K562 (cell line): ENCODE measurements around the gene ELAVL3. TPM values are rescaled to one million over a fixed set of nuclear protein-coding genes. Genes with fewer than 3 reads are reported as not detected.

Experiments used
- ATF1 ChIP-seq, 2 experiments: fragments of 450-650 bp in 1 of 2; IDR thresholded peaks; 2 replicates each; pipeline ENCODE4 v1.6.1; 2016; ENCODE audit warnings: missing compliant biosample characterization in 1 of 2, missing genetic modification characterization in 1 of 2
- ATF4 ChIP-seq: fragments of 450-650 bp; formaldehyde crosslinking; IDR thresholded peaks from 2 replicates; pipeline ENCODE4 v1.4.0; 2022; ENCODE audit warnings: mild to moderate bottlenecking, moderate library complexity
- BACH1 ChIP-seq: fragments of 200-800 bp; sonication (Bioruptor generic); IDR thresholded peaks from 2 replicates; pipeline ENCODE4 v1.6.1; 2016; ENCODE audit warnings: missing genetic modification characterization, missing compliant biosample characterization
- CC2D1A ChIP-seq: fragments of 450-650 bp; IDR thresholded peaks from 2 replicates; pipeline ENCODE4 v1.6.1; 2017; ENCODE audit warnings: mild to moderate bottlenecking
- FOXM1 ChIP-seq, 2 experiments: fragments of 450-650 bp in 1 of 2; sonication (generic) in 1 of 2; formaldehyde crosslinking in 1 of 2; IDR thresholded peaks; 2 replicates each; pipeline versions ENCODE4 v1.6.1 to v1.9.0; 2017 to 2022; ENCODE audit warnings: low read depth in 2 of 2, mild to moderate bottlenecking in 2 of 2, missing genetic modification reagents in 1 of 2, moderate library complexity in 1 of 2
- HEY1 ChIP-seq: fragments of 250-450 bp; sonication (Bioruptor Pico); IDR thresholded peaks from 2 replicates; pipeline ENCODE4 v1.5.0; 2020; ENCODE audit warnings: mild to moderate bottlenecking, moderate library complexity, borderline replicate concordance
- HNRNPUL1 ChIP-seq: fragments of 200-400 bp; formaldehyde crosslinking; IDR thresholded peaks from 2 replicates; pipeline ENCODE4 v1.6.1; 2017; ENCODE audit warnings: low read length
- KLF13 ChIP-seq: fragments of 450-650 bp; IDR thresholded peaks from 2 replicates; pipeline ENCODE4 v1.6.1; 2016; ENCODE audit warnings: missing genetic modification characterization, low read depth, mild to moderate bottlenecking, missing compliant biosample characterization, moderate library complexity, borderline replicate concordance
- MCM5 ChIP-seq: fragments of 450-650 bp; IDR thresholded peaks from 2 replicates; pipeline ENCODE4 v1.6.1; 2016; ENCODE audit warnings: low read depth
- NFIC ChIP-seq: fragments of 450-650 bp; IDR thresholded peaks from 2 replicates; pipeline ENCODE4 v1.6.1; 2017; ENCODE audit warnings: mild to moderate bottlenecking, inconsistent platforms
- NONO ChIP-seq, 2 experiments: fragments of 200-400 bp in 1 of 2; fragments of 450-650 bp in 1 of 2; formaldehyde crosslinking in 1 of 2; IDR thresholded peaks; 2 replicates each; pipeline ENCODE4 v1.6.1; 2017; ENCODE audit warnings: low read depth in 2 of 2, mild to moderate bottlenecking in 2 of 2, moderate library complexity in 2 of 2, low read length in 1 of 2
- NR2C1 ChIP-seq, 2 experiments: fragments of 450-650 bp; IDR thresholded peaks; 2 replicates each; pipeline ENCODE4 v1.6.1; 2017; ENCODE audit warnings: mild to moderate bottlenecking in 2 of 2, antibody characterized with exemption in 1 of 2, inconsistent platforms in 1 of 2, missing compliant biosample characterization in 1 of 2, missing genetic modification characterization in 1 of 2
- POLR2G ChIP-seq: fragments of 200-400 bp; formaldehyde crosslinking; IDR thresholded peaks from 2 replicates; pipeline ENCODE4 v1.6.1; 2017; ENCODE audit warnings: low read depth, mild to moderate bottlenecking, antibody characterized with exemption, low read length, moderate library complexity
- PRPF4 ChIP-seq: fragments of 200-400 bp; formaldehyde crosslinking; IDR thresholded peaks from one replicate; pipeline ENCODE4 v1.6.1; 2017; ENCODE audit warnings: low read length, low read depth, mild to moderate bottlenecking; ENCODE audit not compliant: insufficient read depth, poor library complexity, severe bottlenecking
- PYGO2 ChIP-seq: fragments of 450-650 bp; IDR thresholded peaks from 2 replicates; pipeline ENCODE4 v1.6.1; 2016; ENCODE audit warnings: mild to moderate bottlenecking, missing genetic modification characterization, moderate library complexity, missing compliant biosample characterization
- RB1 ChIP-seq: fragments of 450-650 bp; IDR thresholded peaks from 2 replicates; pipeline ENCODE4 v1.6.1; 2017; ENCODE audit warnings: low read depth, mild to moderate bottlenecking
- RBBP5 ChIP-seq: fragments of 200-600 bp; sonication (generic); IDR thresholded peaks from 2 replicates; pipeline ENCODE4 v1.6.1; 2012; ENCODE audit warnings: borderline replicate concordance, mild to moderate bottlenecking, low read length, control low read depth, inconsistent platforms; ENCODE audit not compliant: insufficient read depth, poor library complexity, severe bottlenecking
- RBM22 ChIP-seq: fragments of 200-400 bp; formaldehyde crosslinking; IDR thresholded peaks from 2 replicates; pipeline ENCODE4 v1.6.1; 2018; ENCODE audit warnings: low read length, low read depth; ENCODE audit not compliant: poor library complexity, severe bottlenecking
- SETDB1 ChIP-seq: IDR thresholded peaks from one replicate; pipeline ENCODE4 v1.6.1; 2012; ENCODE audit warnings: low read length, control low read depth, inconsistent platforms
- SMARCE1 ChIP-seq: fragments of 450-650 bp; IDR thresholded peaks from 2 replicates; pipeline ENCODE4 v1.7.1; 2016; ENCODE audit warnings: mild to moderate bottlenecking
- SOX6 ChIP-seq: fragments of 450-650 bp; IDR thresholded peaks from 2 replicates; pipeline ENCODE4 v1.6.1; 2014; ENCODE audit warnings: mild to moderate bottlenecking
- YBX1 ChIP-seq: fragments of 450-650 bp; IDR thresholded peaks from 2 replicates; pipeline ENCODE4 v1.7.1; 2016; ENCODE audit warnings: mild to moderate bottlenecking
- ZBTB34 ChIP-seq: fragments of 250-450 bp; sonication (Bioruptor Pico); IDR thresholded peaks from 2 replicates; pipeline ENCODE4 v1.8.0; 2021; ENCODE audit warnings: mild to moderate bottlenecking, moderate library complexity
- ZKSCAN1 ChIP-seq: fragments of 150-350 bp; IDR thresholded peaks from 2 replicates; pipeline ENCODE4 v1.6.1; 2016; ENCODE audit warnings: low read depth, low read length
- ZNF41 ChIP-seq: fragments of 250-450 bp; sonication (Bioruptor Pico); conservative IDR thresholded peaks from 2 replicates; pipeline ENCODE4 v1.4.0; 2020; ENCODE audit warnings: mild to moderate bottlenecking
- polyA plus RNA-seq, 8 experiments: library from polyadenylated mRNA; depleted of rRNA in 4 of 8; stranded (reverse) in 5 of 8; unstranded in 3 of 8; fragments of >200 nt; fragmentation: Nextera tagmentation in 2 of 8; fragmentation: Illumina TruSeq in 1 of 8; extraction: Ambion mirVana in 2 of 8; extraction: Trizol in 1 of 8; gene quantifications; 2 replicates each; pipeline versions ENCODE4 v1.2.1 to v1.2.3, GENCODE V29; 2011 to 2014; ENCODE audit warnings: inconsistent platforms in 1 of 8, missing spikeins in 1 of 8
- total RNA-seq, 7 experiments: library from RNA; depleted of rRNA in 6 of 7; stranded (reverse); fragments of >200 nt in 6 of 7; fragmentation: Illumina TruSeq in 2 of 7; extraction: Trizol in 2 of 7; gene quantifications; 2 replicates each; pipeline versions ENCODE4 v1.2.1 to v1.2.3, GENCODE V29; 2011 to 2021; ENCODE audit warnings: low replicate concordance in 1 of 7
- TF ChIP-seq, protein P1 (sequence below), 2 experiments: fragments of 450-650 bp in 1 of 2; sonication (generic) in 1 of 2; formaldehyde crosslinking; conservative IDR thresholded peaks; 2 replicates each; pipeline versions ENCODE4 v1.4.0 to v1.8.1; 2020 to 2022; ENCODE audit warnings: mild to moderate bottlenecking in 1 of 2, missing genetic modification reagents in 1 of 2

The ELAVL3 gene
- total and polyA plus RNA-seq, 9 of the 15 experiments (the other 6 are each of a cell fraction or from before 2014, with no cell fraction given) = not detected

GRCh38 chr19:11528551-11529341 lies 47.9 kb upstream of the ELAVL3 start, which contains the start of gene ECSIT (continued):
- TF ChIP-seq ZBTB34 (CRISPR knock-in tag) = no peak
- TF ChIP-seq POLR2G = peak; percentile 97
- no peak for TF ChIP-seq PRPF4
- TF ChIP-seq ATF1 (CRISPR knock-in tag; IDR thresholded peaks at IDR 0.05) = no peak
- TF ChIP-seq ATF1 (tag; IDR thresholded peaks at IDR 0.05) = peak; percentile 83
- TF ChIP-seq, protein P1, sequence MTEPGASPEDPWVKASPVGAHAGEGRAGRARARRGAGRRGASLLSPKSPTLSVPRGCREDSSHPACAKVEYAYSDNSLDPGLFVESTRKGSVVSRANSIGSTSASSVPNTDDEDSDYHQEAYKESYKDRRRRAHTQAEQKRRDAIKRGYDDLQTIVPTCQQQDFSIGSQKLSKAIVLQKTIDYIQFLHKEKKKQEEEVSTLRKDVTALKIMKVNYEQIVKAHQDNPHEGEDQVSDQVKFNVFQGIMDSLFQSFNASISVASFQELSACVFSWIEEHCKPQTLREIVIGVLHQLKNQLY (CRISPR knock-in tag; conservative IDR thresholded peaks at IDR 0.05) = no peak
- TF ChIP-seq HEY1 (CRISPR knock-in tag) = no peak
- TF ChIP-seq ATF4 (CRISPR knock-in tag) = no peak
- no peak for TF ChIP-seq CC2D1A
- 0 out of 2 replicates have a peak, but pooled peaks have one; percentile 38 for TF ChIP-seq SMARCE1
- TF ChIP-seq HNRNPUL1 = no peak
- peak; percentile 18; the same call in 1 of the 2 replicates for TF ChIP-seq NFIC
- no peak for TF ChIP-seq BACH1 (tag)
- TF ChIP-seq SETDB1 = no peak
- TF ChIP-seq MCM5 = no peak
- TF ChIP-seq NONO (IDR thresholded peaks at IDR 0.05; ENCODE audit: low read depth in 2 of 2, low read length in 1 of 2) = peak in 1 of 2 experiments; percentile 53; a peak in 1 of 4 replicates
- no peak for TF ChIP-seq ZNF41
- no peak for TF ChIP-seq SOX6
- no peak for TF ChIP-seq RBM22
- TF ChIP-seq KLF13 (tag) = peak; percentile 72; the same call in 1 of the 2 replicates
- TF ChIP-seq FOXM1 (IDR thresholded peaks at IDR 0.05; ENCODE audit: low read depth) = peak; percentile 32; the same call in 1 of the 2 replicates
- TF ChIP-seq FOXM1 (CRISPR knock-in tag; IDR thresholded peaks at IDR 0.05; ENCODE audit: low read depth) = no peak
- peak; percentile 98 for TF ChIP-seq RBBP5
- TF ChIP-seq YBX1 = no peak
- peak; percentile 99 for TF ChIP-seq NR2C1 (IDR thresholded peaks at IDR 0.05)
- peak; percentile 99 for TF ChIP-seq NR2C1 (tag; IDR thresholded peaks at IDR 0.05)
- no peak for TF ChIP-seq PYGO2 (tag)
- TF ChIP-seq RB1 = peak; percentile 48; the same call in 1 of the 2 replicates
- no peak for TF ChIP-seq ZKSCAN1
